Measurements from ENCODE around the gene SCUBE3.

Gene SCUBE3

DNA sequence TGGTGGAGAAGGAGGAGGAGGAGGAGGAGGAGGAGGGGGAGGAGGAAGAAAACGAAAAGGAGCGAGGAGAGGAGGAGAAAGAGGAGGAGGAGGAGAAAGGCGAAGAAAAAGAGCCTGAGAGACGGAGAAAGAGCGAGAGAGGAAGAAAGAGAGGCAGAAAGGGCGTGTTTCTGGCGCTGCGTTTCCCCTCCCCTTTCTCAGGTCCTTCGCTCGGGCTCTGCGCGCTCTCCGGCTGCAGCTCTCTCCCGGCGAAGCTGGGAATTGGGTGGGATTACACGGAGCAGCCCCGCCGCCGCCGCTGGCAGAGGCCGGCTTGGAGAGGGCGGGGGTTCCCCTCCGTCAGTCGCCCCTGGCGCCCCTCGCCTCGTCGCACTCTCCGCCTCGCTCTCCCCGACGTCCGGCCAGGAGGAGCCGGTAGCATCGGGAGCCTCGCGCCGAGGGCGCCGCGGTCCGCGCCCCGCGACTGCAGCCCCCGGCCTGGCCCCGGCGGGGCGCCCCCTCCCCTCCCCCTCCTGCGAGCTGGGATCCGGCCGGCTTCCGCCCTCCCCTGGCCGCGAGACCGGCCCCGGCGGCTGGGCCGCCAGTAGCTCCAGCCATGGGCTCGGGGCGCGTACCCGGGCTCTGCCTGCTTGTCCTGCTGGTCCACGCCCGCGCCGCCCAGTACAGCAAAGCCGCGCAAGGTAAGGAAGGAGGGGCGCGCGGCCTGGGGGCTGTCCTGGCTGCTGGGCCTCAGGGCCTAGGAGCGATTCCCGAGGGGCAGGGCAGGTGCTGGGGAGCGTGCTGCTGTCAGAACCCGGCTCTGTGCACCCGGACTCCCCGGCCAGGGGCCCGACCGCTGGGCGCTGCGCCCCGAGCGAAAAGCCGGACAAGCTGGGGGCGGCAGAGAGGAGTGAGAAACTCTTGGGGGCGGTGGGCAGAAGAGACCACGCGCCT, at the start of gene SCUBE3:
TSS of gene SCUBE3 (plus strand) at position 133 of the 933 bp plus-strand sequence. CDS start at position 596, 463 bp downstream.
- no peak for DNase-seq (ENCODE audit: low read depth in 2 of 2)

DNA sequence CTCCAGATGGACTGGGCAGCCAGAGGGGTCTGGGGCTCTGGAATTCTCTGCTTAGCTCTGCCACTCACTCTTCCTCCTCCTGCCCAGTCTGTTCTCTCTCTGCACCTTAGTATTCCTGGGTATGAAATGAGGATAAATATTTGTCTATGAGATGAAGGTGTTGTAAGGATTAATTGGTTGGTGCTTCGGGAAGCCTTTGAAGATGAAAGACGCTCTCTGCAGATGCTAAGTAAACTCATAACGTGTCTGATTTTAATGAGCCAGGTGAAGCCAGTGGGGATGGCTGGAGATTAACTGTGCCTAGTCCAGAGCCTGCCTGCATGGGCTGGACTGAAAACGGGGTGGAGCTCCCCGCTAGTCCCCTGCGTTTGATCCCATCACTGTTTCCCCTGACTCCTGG, 49.5 kb upstream of the SCUBE3 start:
- no peak for DNase-seq (ENCODE audit: low read depth in 2 of 2)

DNA sequence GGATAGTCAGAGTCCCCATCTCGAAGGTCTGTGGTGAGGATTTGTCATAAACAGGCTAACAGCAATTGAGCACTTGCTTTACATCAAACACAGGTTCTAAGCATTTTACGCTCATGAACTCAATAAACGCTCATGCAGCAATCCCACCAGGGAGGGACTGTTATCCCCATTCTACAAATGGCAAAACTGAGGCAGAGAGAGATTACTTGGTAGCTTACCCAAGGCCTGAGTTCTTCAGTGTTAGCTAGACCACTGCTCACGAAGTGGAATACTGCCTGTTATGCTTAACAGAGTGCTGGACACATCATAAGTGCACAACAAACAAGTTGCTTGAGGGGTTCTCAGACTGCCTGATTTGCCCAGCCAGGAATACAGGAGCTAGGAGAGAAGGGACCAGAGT, 48.9 kb upstream of the SCUBE3 start:
- DNase-seq (ENCODE audit: low read depth in 2 of 2), result no peak

DNA sequence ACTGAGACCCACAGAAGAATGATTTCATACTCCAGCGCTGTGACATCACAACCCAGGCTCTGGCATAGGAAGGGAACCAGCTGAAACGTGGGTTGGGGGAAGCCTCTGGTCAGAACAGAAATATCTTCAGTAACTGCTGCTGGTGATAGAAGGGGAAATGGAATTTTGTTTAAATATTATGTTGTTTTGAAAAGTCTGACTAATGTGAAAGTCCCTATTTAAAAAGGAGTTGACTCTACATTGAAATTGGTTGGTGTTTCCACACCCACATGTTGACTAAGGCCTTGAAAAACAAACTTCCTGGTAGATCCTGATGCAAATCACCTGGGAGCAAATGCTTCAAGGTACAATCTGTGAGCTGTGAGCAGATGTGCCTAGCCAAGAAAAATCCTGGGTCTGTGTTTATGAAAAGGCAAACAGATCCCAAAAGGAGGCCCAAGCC, 48.1 kb upstream of the SCUBE3 start:
- no peak for DNase-seq (ENCODE audit: low read depth in 2 of 2)

DNA sequence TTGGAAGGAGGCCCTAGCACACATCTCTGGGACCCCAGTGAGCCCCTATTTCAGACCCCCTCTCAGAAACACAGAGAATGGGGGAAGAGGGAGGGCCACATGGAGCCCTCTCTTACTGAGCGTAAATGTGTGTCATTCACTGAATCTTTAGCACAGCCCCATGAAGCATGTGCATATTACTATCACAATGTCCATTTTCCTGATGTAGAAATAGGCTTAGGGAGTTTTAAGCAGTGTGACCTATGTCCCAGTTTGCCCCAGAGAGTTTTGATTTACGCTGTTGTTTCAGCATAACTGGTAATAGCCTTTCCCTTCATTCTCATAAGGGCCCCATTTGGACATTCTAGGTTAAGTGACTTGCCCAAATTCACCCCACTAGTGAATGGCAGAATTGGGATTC, 47.6 kb upstream of the SCUBE3 start:
- no peak for DNase-seq (ENCODE audit: low read depth in 2 of 2)

DNA sequence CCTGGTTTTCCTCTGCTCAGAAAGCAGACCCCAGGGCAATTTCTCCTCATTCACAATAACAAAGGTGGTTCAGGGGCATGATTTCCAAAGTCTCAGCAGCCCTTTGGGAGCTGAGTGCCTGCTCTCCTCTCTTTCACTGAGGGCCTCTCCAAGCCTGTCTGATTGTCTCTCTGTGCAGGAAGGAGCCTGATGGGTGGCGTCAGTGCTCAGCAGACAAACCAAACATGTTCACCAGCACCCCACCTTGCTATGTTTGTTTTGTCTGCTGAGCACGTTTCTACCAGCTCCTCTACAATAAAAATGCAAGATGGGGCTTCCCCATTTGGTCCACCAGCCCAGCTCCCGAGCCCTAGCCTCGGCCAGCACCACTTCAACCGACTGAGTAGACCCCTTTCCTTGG, 47.2 kb upstream of the SCUBE3 start:
- DNase-seq (ENCODE audit: low read depth in 2 of 2), result no peak

DNA sequence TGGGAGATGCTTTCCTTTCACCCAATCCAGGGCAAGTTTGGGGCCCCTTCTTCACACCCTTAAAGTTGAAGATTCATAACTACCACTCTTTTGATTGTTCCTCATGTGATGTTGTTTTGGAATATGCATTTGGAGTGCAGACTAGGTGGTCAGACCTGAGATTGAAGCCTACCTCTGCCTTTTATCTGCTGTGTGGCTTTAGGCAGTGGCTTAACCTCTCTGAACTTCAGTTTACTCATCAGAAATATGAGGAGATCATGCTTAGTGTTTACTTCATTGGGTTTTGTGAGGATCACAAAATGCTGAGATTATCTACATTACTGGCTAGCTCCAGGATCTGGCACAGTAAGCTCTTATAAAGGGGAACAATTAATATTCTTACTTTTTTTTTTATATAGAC, 46.3 kb upstream of the SCUBE3 start:
- DNase-seq (ENCODE audit: low read depth in 2 of 2), result no peak

DNA sequence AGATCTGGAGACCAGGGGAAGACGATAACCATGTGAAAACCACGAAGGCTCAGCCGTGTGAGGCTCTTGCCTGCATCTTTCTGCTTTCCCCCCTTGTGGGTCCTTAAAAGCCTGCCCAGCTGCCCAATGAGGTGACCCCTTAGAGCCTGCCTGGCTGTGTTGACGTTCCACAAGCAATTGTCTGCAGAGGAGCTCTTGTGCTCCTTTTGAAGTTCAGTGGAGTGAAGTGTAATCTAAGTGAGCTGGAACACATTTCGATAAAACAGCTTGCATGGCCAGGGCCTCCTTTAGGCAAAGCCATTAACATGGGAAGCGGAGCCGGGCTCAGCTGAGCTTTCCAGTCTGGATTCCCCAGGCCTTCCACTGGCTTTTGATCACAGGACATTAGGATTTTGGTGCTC, 45.3 kb upstream of the SCUBE3 start:
- no peak for DNase-seq (ENCODE audit: low read depth in 2 of 2)

DNA sequence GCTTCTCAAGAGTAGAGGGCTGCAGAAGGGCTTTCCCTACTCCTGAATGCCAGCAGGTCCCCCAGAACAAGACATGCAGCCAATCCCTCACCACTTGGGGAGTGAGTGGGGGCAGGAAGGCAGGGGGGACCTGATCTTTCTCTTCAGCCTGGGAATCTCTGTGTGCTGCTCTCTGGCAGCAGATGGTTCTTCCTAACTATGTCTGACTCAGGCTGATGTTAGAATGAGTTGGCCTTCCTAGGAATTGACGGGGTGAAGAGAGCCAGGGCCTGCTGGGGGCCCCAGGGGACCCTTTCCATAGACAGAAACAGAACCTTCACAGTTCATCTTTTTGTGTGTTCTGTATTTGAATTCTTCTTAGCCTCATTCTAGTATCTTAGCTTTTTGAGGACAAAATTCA, 43.6 kb upstream of the SCUBE3 start:
- DNase-seq (ENCODE audit: low read depth in 2 of 2), result no peak

DNA sequence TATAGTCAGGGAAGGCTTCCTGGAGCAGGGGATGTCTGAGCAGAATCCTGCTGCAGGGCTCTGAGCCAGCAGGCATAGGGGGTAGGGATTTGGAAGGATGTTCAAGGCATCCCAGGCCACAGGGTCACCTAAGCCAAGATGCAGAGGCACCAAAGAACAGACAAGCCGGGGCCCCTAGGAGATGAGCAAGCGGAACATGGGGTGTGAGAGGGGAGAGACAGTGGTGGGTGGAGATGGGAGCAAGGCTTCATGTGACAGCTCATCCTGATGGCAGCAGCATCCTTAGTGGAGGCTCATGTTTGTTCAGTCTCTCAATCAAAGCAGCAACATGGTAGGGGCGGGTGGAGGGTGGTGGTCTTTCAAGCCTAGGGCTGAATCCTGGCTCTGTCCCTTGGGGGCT, 42.9 kb upstream of the SCUBE3 start:
- no peak for DNase-seq (ENCODE audit: low read depth in 2 of 2)

DNA sequence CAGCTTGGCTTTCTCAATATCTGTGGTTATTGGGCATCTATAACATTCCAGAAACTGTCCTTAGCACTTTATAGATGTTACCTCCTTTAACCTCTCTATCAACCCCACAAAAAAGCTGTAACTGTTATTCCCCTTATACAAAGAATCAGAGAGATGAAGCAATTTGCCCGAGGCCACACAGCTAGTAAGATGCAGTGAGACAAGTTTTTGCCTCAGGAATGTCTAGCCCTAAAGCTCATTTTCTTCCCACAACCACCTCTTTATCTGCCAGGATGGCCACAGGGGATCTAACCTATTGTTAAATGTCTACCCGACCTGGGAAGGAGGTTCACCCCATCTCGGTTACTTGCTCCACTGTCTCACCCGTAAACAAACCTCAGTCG, 40.7 kb upstream of the SCUBE3 start:
- no peak for DNase-seq (ENCODE audit: low read depth in 2 of 2)

DNA sequence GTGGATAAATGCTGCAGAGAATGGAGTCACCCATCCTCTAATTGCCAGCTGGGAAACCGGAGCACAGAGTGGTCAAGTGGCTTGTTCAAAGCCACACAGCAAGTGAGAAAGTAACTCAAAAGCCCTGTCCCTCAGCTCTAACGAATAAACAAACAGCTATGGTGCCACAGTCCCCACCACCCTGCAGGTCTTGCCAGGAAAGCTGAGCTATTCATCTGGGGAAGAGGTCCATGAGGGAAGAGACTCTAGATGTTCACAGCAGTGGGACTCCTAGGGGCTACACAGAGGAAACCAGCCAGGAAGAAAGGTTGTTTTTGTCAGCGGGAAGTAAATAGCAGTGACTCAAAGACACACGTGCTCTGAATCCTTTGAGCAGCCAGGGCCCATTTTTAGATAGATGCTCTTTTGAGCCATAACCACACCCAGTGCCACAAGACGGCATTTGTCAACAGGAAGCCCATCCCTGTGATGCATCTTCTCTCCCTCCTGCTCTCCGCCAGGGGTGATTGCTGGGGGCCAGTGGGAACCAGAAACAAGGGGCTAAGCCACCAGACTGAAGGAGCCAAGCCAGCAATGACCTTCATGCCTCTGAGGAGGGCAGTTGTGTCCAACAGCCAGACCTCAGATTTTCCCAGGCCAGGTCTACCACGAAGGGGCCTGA, 40.2 kb upstream of the SCUBE3 start:
- DNase-seq (ENCODE audit: low read depth in 2 of 2), result no peak

DNA sequence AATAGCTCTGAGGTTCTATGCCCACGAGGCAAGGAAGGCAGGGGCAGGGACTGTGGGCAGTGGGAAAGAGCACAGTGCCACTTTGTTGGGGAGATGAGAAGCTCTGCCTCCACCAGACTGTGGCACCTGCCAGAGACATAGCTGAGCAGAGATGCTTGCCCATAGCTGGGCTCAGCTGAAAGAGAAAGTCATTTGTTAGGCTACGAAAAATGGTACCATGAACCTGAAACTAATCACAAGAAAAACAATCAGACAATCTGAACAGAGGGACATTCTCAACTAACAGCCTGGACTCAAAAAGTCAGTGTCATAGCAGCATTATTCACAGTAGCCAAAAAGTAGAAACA, 39.7 kb upstream of the SCUBE3 start:
- no peak for DNase-seq (ENCODE audit: low read depth in 2 of 2)

DNA sequence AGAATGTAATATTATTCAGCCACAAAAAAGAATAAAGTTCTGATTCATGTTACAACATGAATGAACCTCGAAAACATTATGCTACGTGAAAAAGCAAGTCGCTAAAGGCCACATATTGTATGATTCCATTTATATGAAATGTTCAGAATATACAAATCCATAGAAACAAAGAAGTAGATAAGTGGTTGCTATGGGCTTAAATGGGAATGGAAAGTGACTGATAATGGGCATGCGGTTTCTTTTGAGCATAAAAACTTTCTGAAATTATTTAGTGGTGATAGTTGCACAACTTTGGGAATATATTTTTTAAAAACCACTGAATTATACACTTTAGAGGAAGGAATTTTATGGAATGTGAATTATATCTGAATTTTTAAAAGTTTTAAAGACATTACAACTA, 39.3 kb upstream of the SCUBE3 start:
- DNase-seq (ENCODE audit: low read depth in 2 of 2), result no peak

DNA sequence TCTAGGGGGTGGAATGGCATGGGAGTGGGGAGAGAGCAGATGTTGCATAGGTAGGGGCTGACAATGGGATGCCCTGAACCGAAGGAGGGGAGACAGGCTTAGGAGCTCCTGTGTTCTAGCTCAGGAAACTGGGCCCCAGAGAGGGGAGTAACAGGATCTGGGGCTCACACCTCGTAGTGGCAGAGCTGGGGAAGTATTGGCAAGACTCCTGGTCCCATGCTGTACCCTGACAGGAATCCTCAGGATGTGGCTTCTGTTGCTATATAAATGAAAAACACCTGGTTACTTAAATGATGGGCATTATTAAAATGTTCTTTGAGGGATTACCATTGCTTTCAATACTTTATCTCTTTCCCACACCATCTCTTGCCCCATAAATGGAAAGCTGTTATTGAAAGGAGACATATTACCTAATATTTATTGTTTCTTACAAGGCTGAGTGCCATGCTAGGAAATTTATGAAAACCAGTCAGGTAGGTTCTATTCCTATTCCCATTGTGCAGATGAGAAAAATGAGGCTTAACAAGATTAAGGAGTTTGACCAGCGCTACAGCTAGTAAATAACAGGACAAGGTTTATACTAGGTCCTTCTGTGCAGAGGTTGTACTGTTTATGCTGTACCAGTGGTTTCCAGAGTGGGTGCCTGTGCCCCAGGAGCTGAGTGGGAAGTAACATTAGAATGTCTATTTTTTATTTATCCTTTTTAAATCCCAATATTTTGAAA, 37.3 kb upstream of the SCUBE3 start:
- no peak for DNase-seq (ENCODE audit: low read depth in 2 of 2)

DNA sequence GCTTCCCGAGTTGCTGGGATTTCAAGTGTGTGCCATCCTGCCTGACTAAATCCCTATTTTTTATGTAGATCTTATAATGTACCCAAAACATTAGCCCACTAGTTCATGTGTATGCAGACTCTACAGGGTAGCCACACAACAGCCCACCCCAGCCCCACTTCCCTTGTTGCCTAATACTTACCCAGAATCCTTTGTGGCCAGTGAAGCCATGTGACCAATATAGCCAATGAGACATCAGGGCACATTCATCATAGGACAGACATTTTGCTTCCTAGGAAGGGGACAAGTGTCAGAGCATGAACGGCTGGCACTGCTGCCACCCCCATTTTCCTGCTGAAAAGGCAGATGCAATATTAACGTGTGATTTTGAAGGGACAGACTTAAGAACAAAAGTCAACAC, 36.6 kb upstream of the SCUBE3 start:
- DNase-seq (ENCODE audit: low read depth in 2 of 2), result no peak

DNA sequence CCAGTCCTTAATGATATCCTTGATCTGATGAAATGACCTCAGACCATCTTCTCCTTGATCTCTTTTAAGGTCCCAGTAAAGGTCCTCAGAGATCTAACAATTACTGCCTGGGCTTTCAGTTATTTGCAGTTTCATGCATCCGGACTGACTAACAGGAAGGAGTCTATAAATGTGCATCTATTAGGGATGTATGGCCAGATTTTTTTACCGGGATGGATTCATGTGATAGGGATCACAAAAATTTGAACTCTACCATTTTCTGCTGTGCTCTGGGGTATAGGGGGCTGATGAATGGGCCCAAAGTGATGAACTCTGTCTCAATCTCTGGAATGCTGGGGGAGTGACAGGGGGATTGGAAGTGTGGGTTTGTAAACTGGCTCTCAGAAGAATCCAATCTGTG, 36.2 kb upstream of the SCUBE3 start:
- peak in 1 of 2 experiments; percentile 43 for DNase-seq (ENCODE audit: low read depth in 2 of 2)

DNA sequence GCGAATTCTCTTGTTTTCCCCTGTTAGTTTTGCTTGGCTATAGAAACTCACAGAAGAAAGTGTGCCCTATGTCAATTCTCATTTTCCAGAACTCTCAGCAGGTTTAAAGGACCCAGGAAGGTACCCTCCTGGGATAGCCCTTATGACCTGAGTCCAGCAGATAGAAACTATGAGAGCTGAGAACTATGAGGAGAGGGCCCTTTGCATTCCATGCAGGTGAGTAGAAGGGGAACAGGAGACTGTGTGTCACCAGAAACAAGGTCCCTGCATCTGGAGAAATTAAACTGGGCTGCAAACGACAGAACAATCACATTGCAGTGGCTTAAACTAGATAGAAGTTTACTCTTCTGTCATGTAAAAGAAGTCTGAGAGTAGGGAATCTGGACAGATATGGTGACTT, 35.7 kb upstream of the SCUBE3 start:
- DNase-seq (ENCODE audit: low read depth in 2 of 2), result no peak

DNA sequence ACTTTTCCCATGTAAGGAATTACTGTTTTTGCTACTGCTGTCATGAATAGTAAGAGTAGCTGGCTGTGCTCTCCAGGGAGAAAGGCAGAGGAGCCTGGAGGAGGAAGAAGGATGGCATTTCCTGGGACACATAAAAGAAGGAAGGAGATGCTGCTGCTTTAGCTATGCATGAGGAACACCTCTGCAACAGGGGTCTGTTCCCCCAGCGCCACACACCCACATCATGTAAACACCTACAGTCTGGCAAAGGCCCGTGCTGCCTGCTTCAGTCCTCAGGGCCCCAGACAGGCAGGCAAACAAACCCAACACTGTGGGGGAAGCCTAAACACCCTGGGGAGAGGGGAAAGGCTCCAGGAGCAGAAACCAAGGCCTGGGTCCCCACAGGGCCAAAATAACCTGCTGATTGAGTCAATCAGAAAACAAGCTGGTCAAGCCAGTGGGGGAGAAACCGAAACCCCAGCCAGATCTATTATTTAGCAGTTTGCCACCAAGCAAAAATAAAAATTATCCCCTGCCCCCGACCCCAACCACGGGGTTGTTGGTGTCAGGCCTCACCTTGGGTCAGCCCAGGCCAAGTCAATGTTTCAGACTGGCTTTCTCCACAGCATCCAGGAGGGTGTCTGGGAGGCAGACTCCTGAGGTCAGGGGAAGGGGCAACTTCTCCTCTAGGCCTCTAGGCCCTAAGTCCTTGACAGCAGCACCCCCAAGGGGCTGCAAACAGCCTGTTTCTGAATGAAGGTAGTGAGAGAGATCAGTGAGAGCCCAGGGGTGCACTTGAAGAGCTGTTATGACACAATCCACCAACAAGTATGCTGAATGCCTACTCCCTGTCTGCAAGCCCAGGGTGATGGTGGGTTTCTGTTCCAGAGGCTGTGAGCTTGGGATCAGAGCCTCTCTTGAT, 34.6 kb upstream of the SCUBE3 start:
- DNase-seq (ENCODE audit: low read depth in 2 of 2), result no peak

DNA sequence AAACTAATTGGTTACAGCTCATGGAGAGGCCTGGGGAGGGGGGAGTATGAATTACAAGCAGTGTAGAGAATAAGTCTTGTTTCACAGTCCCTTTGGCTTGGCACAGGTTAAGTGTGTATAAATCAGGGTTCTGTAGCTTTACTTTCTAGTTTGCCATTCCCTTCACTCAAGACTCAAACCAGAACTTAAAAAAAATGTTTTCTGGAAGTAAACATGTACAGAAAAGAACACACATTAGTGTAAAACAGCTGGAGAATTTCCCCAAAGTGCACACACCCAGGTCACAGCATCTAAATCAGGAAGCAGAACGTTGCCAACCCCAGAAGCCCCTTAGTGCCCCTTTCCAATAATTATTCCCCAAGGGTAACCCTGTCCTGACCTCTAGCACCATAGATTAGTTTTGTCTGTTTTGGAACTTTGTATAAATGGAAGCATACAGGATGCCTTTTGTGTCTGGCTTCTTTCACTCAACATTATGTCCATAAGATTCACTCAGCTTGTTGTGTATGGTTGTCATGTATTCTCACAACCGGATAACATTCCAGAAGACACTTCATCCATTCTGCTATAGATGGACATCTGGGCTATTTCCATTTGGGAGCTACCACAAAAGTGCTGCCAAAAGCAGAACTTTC, 33.7 kb upstream of the SCUBE3 start:
- DNase-seq (ENCODE audit: low read depth in 2 of 2), result no peak

DNA sequence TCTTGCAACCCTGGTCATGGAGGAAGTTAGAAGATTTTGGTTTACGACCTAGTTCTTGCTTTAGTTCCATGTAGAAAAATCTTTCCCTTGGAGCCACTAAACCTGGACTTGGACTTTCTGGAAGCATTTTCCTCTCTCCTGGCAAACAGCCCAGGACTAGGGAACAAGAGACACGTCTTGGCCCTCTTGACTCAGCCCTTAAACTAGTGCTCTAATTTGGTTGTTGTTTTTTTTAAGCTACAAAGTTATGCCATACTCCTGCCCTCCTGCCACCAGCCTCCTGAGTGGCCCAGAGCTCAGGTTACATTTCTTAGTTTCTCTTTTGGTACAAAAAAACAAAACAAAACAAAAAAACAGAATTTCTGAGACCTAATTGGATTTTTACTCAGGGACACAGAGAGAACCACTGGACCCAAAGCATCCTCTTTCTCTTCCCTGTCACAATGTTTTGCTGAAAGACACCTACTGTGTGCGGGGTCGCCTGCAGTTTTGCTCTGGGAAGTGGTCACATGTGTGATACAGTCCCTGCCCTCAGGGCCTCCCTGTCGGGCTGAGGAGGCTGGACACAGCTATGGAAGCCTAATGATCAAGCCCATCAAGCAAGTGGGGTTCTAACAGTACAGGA, 32.3 kb upstream of the SCUBE3 start:
- peak; percentile 31 to 50 for DNase-seq (ENCODE audit: low read depth in 2 of 2)

Measured in fibroblast of skin of left biceps (primary cell).